ENCODE results near the gene PRRT1B. TPM values are rescaled to one million over a fixed set of nuclear protein-coding genes. Genes with fewer than 3 reads are reported as not detected.

PRRT1B gene
- total and polyA plus RNA-seq, 4 donors = 0.96 to 7.9 (median 3.8) TPM

GRCh38 chr9:131528886-131529505 is 16.3 kb upstream of the PRRT1B start:
- no peaks in the 10 kb centered on the region for H3K27me3 ChIP-seq (ENCODE audit: control insufficient read depth in 3 of 3, insufficient read depth in 3 of 3, low read length in 2 of 3)
- peaks cover 0 to 14% (median 8%) of the 10 kb centered on the region in 5 donors for H3K4me1 ChIP-seq (ENCODE audit: control insufficient read depth in 5 of 5, insufficient read depth in 5 of 5, low read length in 5 of 5)
- ATAC-seq (ENCODE audit: insufficient read depth, low FRiP score) = no peak
- WGBS, 2 donors = 97 to 99% methylated on average over 35 of the region's 35 CpGs
- H3K9me3 ChIP-seq (ENCODE audit: control insufficient read depth in 4 of 4, insufficient read depth in 3 of 4, low read length in 3 of 4) = no peaks in the 10 kb centered on the region
- DNase-seq = no peak
- TF ChIP-seq CTCF (IDR thresholded peaks at IDR 0.05; ENCODE audit: control extremely low read depth, extremely low read depth) = no peak
- peaks cover 0 to 43% (median 14%) of the 10 kb centered on the region in 4 donors for H3K36me3 ChIP-seq (ENCODE audit: control insufficient read depth in 4 of 4, insufficient read depth in 4 of 4, low read length in 4 of 4)
- H3K27ac ChIP-seq (ENCODE audit: low read depth in 1 of 2, low read length in 1 of 2) = no peak overlapping the region
- no peak overlapping the region for H3K9ac ChIP-seq (ENCODE audit: insufficient read depth in 1 of 2, low read length in 2 of 2)
- H3K4me3 ChIP-seq = no peak overlapping the region

GRCh38 chr9:131529597-131530545 is 15.5 kb upstream of the PRRT1B start:
- Histone ChIP-seq H3K4me1 (ENCODE audit: control insufficient read depth in 5 of 5, insufficient read depth in 5 of 5, low read length in 5 of 5) (peaks cover 0 to 14% (median 11%) of the 10 kb centered on the region in 5 donors), H3K36me3 (ENCODE audit: control insufficient read depth in 4 of 4, insufficient read depth in 4 of 4, low read length in 4 of 4) (peaks cover 0 to 36% (median 13%) of the 10 kb centered on the region in 4 donors), H3K27me3 (ENCODE audit: control insufficient read depth in 3 of 3, insufficient read depth in 3 of 3, low read length in 2 of 3) (no peaks in the 10 kb centered on the region), H3K27ac (ENCODE audit: low read depth in 1 of 2, low read length in 1 of 2) (peak overlapping the region; percentile 20 to 80), H3K9me3 (ENCODE audit: control insufficient read depth in 4 of 4, insufficient read depth in 3 of 4, low read length in 3 of 4) (no peaks in the 10 kb centered on the region), H3K9ac (ENCODE audit: insufficient read depth in 1 of 2, low read length in 2 of 2) (peak overlapping the region in 1 of 2 donors; percentile 46), H3K4me3 (peak overlapping the region; percentile 87)
- no peak for TF ChIP-seq CTCF (IDR thresholded peaks at IDR 0.05; ENCODE audit: control extremely low read depth, extremely low read depth)
- 64 to 77% methylated on average over 24 of the region's 24 CpGs for WGBS, 2 donors
- ATAC-seq (ENCODE audit: insufficient read depth, low FRiP score) (no peak), DNase-seq (no peak)

- no peaks in the 10 kb centered on the region for H3K27me3 ChIP-seq (ENCODE audit: control insufficient read depth in 3 of 3, insufficient read depth in 3 of 3, low read length in 2 of 3)
- peak overlapping the region in 1 of 2 donors; percentile 46 for H3K9ac ChIP-seq (ENCODE audit: insufficient read depth in 1 of 2, low read length in 2 of 2)
- ATAC-seq (ENCODE audit: insufficient read depth, low FRiP score) (peak; percentile 8), DNase-seq (peak in 1 of 3 donors; percentile 20)
- peak overlapping the region; percentile 20 to 80 for H3K27ac ChIP-seq (ENCODE audit: low read depth in 1 of 2, low read length in 1 of 2)
- peak overlapping the region; percentile 87 for H3K4me3 ChIP-seq
- WGBS, 2 donors = 3 to 4% methylated on average over 19 to 29 of the region's 29 CpGs
- H3K4me1 ChIP-seq (ENCODE audit: control insufficient read depth in 5 of 5, insufficient read depth in 5 of 5, low read length in 5 of 5) = peaks cover 0 to 14% (median 12%) of the 10 kb centered on the region in 5 donors
- TF ChIP-seq CTCF (IDR thresholded peaks at IDR 0.05; ENCODE audit: control extremely low read depth, extremely low read depth) = no peak
- H3K36me3 ChIP-seq (ENCODE audit: control insufficient read depth in 4 of 4, insufficient read depth in 4 of 4, low read length in 4 of 4) = peaks cover 0 to 33% (median 13%) of the 10 kb centered on the region in 4 donors
- H3K9me3 ChIP-seq (ENCODE audit: control insufficient read depth in 4 of 4, insufficient read depth in 3 of 4, low read length in 3 of 4) = no peaks in the 10 kb centered on the region
Measured at GRCh38 chr9:131530546-131530919, 14.8 kb upstream of the PRRT1B start.

Data from lung (tissue), 12 donors.